Esophagus muscularis mucosa (tissue), 4 donors: Measurements from ENCODE around the gene SETD7. TPM values are rescaled to one million over a fixed set of nuclear protein-coding genes. Genes with fewer than 3 reads are reported as not detected.

ENCODE experiments used
- DNase-seq: peaks from one replicate; pipeline ENCODE4 v3.0.0-alpha.2; 2017; ENCODE audit errors: extremely low spot score
- H3K27ac ChIP-seq, 4 donors: fragments of 200-600 bp; sonication (generic); replicated peaks in 1 of 4; 1 replicate in 3 of 4; 2 replicates in 1 of 4; pipeline ENCODE4 v1.5.1; 2016 to 2019; ENCODE audit warnings: mild to moderate bottlenecking in 1 of 4
- H3K27me3 ChIP-seq, 4 donors: fragments of 200-600 bp; sonication (generic); one replicate each; pipeline versions ENCODE4 v1.5.1 to v1.6.0; 2016 to 2019
- H3K36me3 ChIP-seq, 4 donors: fragments of 200-600 bp; sonication (generic); one replicate each; pipeline ENCODE4 v1.5.1; 2016 to 2019
- H3K4me1 ChIP-seq, 4 donors: fragments of 200-600 bp; sonication (generic); one replicate each; pipeline ENCODE4 v1.5.1; 2016 to 2019
- H3K4me3 ChIP-seq, 4 donors: fragments of 200-600 bp; sonication (generic); 1 replicate in 2 of 4; 2 replicates in 2 of 4; pipeline ENCODE4 v1.5.1; 2016 to 2019; ENCODE audit warnings: mild to moderate bottlenecking in 4 of 4, moderate library complexity in 1 of 4
- H3K9me3 ChIP-seq, 4 donors: fragments of 200-600 bp; sonication (generic); 1 replicate in 3 of 4; 2 replicates in 1 of 4; pipeline ENCODE4 v1.5.1; 2016 to 2019
- CTCF ChIP-seq, 3 experiments: fragments of 200-600 bp in 2 of 3; fragments of 450-650 bp in 1 of 3; sonication (generic) in 2 of 3; IDR thresholded peaks; one replicate each; pipeline ENCODE4 v1.5.1; 2017 to 2019; ENCODE audit warnings: antibody characterized with exemption in 3 of 3, mild to moderate bottlenecking in 2 of 3, moderate library complexity in 1 of 3
- EP300 ChIP-seq: sonication (generic); formaldehyde crosslinking; IDR thresholded peaks from one replicate; pipeline ENCODE4 v1.6.1; 2017; ENCODE audit warnings: antibody characterized with exemption
- POLR2A ChIP-seq: fragments of 450-650 bp; IDR thresholded peaks from one replicate; pipeline ENCODE4 v1.6.1; 2017; ENCODE audit warnings: antibody characterized with exemption, moderate library complexity, mild to moderate bottlenecking, low read depth
- POLR2AphosphoS5 ChIP-seq, 2 donors: sonication (generic); formaldehyde crosslinking; IDR thresholded peaks; one replicate each; pipeline ENCODE4 v1.6.1; 2017; ENCODE audit warnings: antibody characterized with exemption in 2 of 2
- WGBS: methylation state at CpG from one replicate; pipeline ENCODE4 v1.1.5; 2018; 5-methylcytosine and 5-hydroxymethylcytosine counted together
- intact Hi-C: fragments of 100-400 bp; cut with DNase I; formaldehyde crosslinking; loops from one replicate; pipeline ENCODE4 v1.15.1; 2023
- total RNA-seq, 4 donors: library from RNA; depleted of rRNA; stranded (reverse); fragments of >200 nt; gene quantifications; one replicate each; pipeline versions ENCODE4 v1.1.0 to v1.2.1, GENCODE V29; 2016

SETD7 gene
- total RNA-seq, 4 donors from 2014 or later: 54.4 to 96.0 (median 63.9) TPM

DNA sequence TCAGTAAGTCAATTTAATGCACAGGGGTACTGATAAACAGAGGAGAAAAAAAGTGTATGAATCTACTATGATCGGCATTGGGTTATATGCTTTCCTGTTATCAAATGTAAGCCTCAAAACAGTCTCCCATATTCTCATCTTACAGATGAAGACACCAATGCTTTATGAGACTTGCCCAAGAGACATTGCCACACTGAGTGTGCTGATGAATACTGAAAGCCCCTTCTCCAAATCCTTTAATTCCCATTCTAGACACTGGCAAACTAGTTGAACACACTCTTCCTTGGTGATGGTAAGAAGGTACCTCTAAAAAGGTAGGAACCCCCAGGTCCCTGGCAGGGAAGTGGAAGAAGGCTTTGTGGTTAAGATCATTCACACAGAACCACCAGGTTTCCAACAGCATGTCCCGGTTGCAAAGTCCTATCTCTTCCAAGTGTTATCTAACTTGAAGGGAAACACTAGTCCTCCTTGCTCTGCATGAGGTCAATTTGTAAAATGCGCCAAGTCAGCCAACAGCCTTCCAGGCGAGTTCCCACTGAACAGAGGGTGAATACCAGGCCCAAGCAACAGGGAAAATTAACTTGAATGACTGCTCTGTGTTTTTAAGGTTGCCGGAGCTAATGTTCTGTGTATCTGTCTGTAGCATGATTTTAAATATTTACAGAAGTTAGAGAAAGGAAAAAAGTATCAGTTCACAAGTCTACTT lies 5.1 kb downstream of the SETD7 start:
- no peaks in the 10 kb centered on the region for H3K27me3 ChIP-seq
- H3K4me1 ChIP-seq: peaks cover 46 to 78% (median 65%) of the 10 kb centered on the region in 4 donors
- H3K9me3 ChIP-seq: no peaks in the 10 kb centered on the region
- H3K27ac ChIP-seq: peak overlapping the region; percentile 98 to 99 (median 99)
- WGBS: 42% methylated on average over 5 of the region's 5 CpGs
- DNase-seq: peak; percentile 89
- intact Hi-C loops: no loop called here
- H3K36me3 ChIP-seq: peaks cover 0 to 15% (median 12%) of the 10 kb centered on the region in 4 donors
- no peak for TF ChIP-seq CTCF (IDR thresholded peaks at IDR 0.05)
- no peak for TF ChIP-seq POLR2A
- TF ChIP-seq POLR2AphosphoS5 (IDR thresholded peaks at IDR 0.05): no peak
- no peak for TF ChIP-seq EP300
- H3K4me3 ChIP-seq: no peak overlapping the region

DNA sequence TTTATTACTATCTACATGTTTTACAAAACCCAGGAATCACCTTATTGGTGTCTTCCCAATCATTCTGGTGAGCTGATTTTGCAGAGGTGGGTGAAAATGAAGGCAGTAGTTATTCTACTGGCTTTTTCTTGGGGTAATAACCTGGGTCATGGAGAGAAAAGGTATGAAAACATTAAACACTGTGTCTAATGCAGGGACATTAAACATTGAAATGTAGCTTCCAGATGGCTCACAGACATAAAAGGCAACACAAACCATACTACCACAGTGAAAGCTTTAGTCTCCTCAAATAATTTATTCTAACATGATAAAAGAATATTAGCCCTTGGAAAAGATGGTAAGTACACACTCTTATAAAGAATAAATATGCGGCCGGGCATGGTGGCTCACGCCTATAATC lies 8.0 kb downstream of the SETD7 start:
- peaks cover 34 to 60% (median 48%) of the 10 kb centered on the region in 4 donors for H3K4me1 ChIP-seq
- H3K27me3 ChIP-seq: no peaks in the 10 kb centered on the region
- no peaks in the 10 kb centered on the region for H3K9me3 ChIP-seq
- intact Hi-C loops: loop anchor here (5.0 kb wide), 1 partner anchor 91 kb away; no protein-coding TSS in a partner anchor
- H3K4me3 ChIP-seq: no peak overlapping the region
- TF ChIP-seq POLR2AphosphoS5 (IDR thresholded peaks at IDR 0.05) (no peak), EP300 (no peak), POLR2A (no peak), CTCF (IDR thresholded peaks at IDR 0.05) (no peak)
- no peak overlapping the region for H3K27ac ChIP-seq
- DNase-seq: no peak
- H3K36me3 ChIP-seq: peaks cover 7 to 43% (median 31%) of the 10 kb centered on the region in 4 donors
- 88% methylated on average over 3 of the region's 3 CpGs for WGBS

- peaks cover 0 to 12% (median 2%) of the 10 kb centered on the region in 4 donors for H3K4me1 ChIP-seq
- no peak overlapping the region for H3K27ac ChIP-seq
- no peaks in the 10 kb centered on the region for H3K27me3 ChIP-seq
- no peaks in the 10 kb centered on the region for H3K9me3 ChIP-seq
- 89% methylated on average over 5 of the region's 5 CpGs for WGBS
- H3K4me3 ChIP-seq: no peak overlapping the region
- H3K36me3 ChIP-seq: peaks cover 5 to 35% (median 19%) of the 10 kb centered on the region in 4 donors
- TF ChIP-seq POLR2AphosphoS5 (IDR thresholded peaks at IDR 0.05) (no peak), EP300 (no peak), CTCF (IDR thresholded peaks at IDR 0.05) (no peak), POLR2A (no peak)
- intact Hi-C loops: no loop called here
- peak; percentile 64 for DNase-seq
Observed at GRCh38 chr4:139540632-139541031, 15.4 kb downstream of the SETD7 start.

GRCh38 chr4:139540161-139540560 lies 15.9 kb downstream of the SETD7 start:
- intact Hi-C loops: no loop called here
- no peaks in the 10 kb centered on the region for H3K27me3 ChIP-seq
- H3K4me1 ChIP-seq: peaks cover 0 to 16% (median 5%) of the 10 kb centered on the region in 4 donors
- no peak for DNase-seq
- peaks cover under 1 to 31% (median 16%) of the 10 kb centered on the region in 4 donors for H3K36me3 ChIP-seq
- H3K27ac ChIP-seq: no peak overlapping the region
- H3K4me3 ChIP-seq: no peak overlapping the region
- WGBS: 96% methylated on average over 2 of the region's 2 CpGs
- TF ChIP-seq CTCF (IDR thresholded peaks at IDR 0.05) (no peak), POLR2AphosphoS5 (IDR thresholded peaks at IDR 0.05) (no peak), POLR2A (no peak), EP300 (no peak)
- H3K9me3 ChIP-seq: no peaks in the 10 kb centered on the region
